ENCODE results near the gene PDGFB.

- no peak for TF ChIP-seq EZH2 (IDR thresholded peaks at IDR 0.05)
- no peak for TF ChIP-seq POLR2AphosphoS5 (IDR thresholded peaks at IDR 0.05; ENCODE audit: borderline replicate concordance, low read depth, low read length)
Observed at GRCh38 chr22:39265143-39265886, 20.5 kb upstream of the PDGFB start.

All from SK-N-MC (cell line).